PC-9 (cell line): Measurements from ENCODE around the gene GOLGA1. TPM values are rescaled to one million over a fixed set of nuclear protein-coding genes. Genes with fewer than 3 reads are reported as not detected.

Source experiments
- BruUV-seq: library from RNA; stranded (reverse); fragments of 400-500 nt; replicated peaks from 2 replicates; lab custom pipeline; 2021; lab: Mats Ljungman, UMichigan
- CTCF ChIA-PET: fragments of 300-600 bp; sonication (Branson Sonifier 250); formaldehyde crosslinking; loops from one replicate; lab custom pipeline; 2022; ENCODE audit warnings: antibody characterized with exemption; lab: Charles Lee
- POLR2A ChIA-PET: fragments of 300-600 bp; sonication (Branson Sonifier 250); formaldehyde crosslinking; loops from one replicate; lab custom pipeline; 2022; ENCODE audit warnings: antibody characterized with exemption; ENCODE audit not compliant: unreplicated experiment; lab: Charles Lee
- DNase-seq, 2 experiments: peaks; one replicate each; pipeline versions ENCODE4 v3.0.0 to v3.0.0-alpha.2; 2015 to 2022; ENCODE audit warnings: mixed read lengths in 1 of 2
- H2AFZ ChIP-seq: fragments of 200-600 bp; sonication (generic); 2 replicates; pipeline ENCODE4 v1.8.1; 2017; ENCODE audit warnings: antibody characterized with exemption
- H3F3A ChIP-seq: fragments of 200-600 bp; sonication (generic); 2 replicates; pipeline ENCODE4 v1.8.1; 2017; ENCODE audit warnings: antibody characterized with exemption, mild to moderate bottlenecking, low read depth; ENCODE audit not compliant: insufficient read depth
- H3K27ac ChIP-seq: fragments of 200-600 bp; sonication (generic); 2 replicates; pipeline ENCODE4 v1.6.1; 2016; ENCODE audit warnings: mixed run types
- H3K27me3 ChIP-seq: fragments of 200-600 bp; sonication (generic); 2 replicates; pipeline ENCODE4 v1.6.1; 2016; ENCODE audit warnings: low read depth, mixed run types; ENCODE audit not compliant: insufficient read depth
- H3K36me3 ChIP-seq: fragments of 200-600 bp; sonication (generic); 2 replicates; pipeline ENCODE4 v1.6.1; 2016; ENCODE audit warnings: low read depth, mixed run types
- H3K4me1 ChIP-seq: fragments of 200-600 bp; sonication (generic); replicated peaks from 2 replicates; pipeline ENCODE4 v1.6.1; 2016; ENCODE audit warnings: mixed run types; ENCODE audit not compliant: insufficient read depth
- H3K4me2 ChIP-seq: fragments of 200-600 bp; sonication (generic); 2 replicates; pipeline ENCODE4 v1.6.1; 2017; ENCODE audit warnings: mixed run types
- H3K4me3 ChIP-seq: fragments of 200-600 bp; sonication (generic); 2 replicates; pipeline ENCODE4 v1.6.1; 2016; ENCODE audit warnings: mixed run types
- H3K79me2 ChIP-seq: fragments of 200-600 bp; sonication (generic); 2 replicates; pipeline ENCODE4 v1.6.1; 2017; ENCODE audit warnings: low read depth, mixed run types
- H3K9me2 ChIP-seq: fragments of 200-600 bp; sonication (generic); 2 replicates; pipeline ENCODE4 v1.8.1; 2017; ENCODE audit warnings: mild to moderate bottlenecking; ENCODE audit not compliant: insufficient read depth
- H3K9me3 ChIP-seq: fragments of 200-600 bp; sonication (generic); 2 replicates; pipeline ENCODE4 v1.8.1; 2016; ENCODE audit warnings: low read depth; ENCODE audit not compliant: insufficient read depth
- H4K20me1 ChIP-seq: fragments of 200-600 bp; sonication (generic); 2 replicates; pipeline ENCODE4 v1.8.1; 2017; ENCODE audit not compliant: insufficient read depth
- EZH2 ChIP-seq: fragments of 200-600 bp; sonication (generic); IDR thresholded peaks from 2 replicates; pipeline ENCODE4 v1.8.0; 2017; ENCODE audit warnings: antibody characterized with exemption, low read depth
- intact Hi-C: fragments of 100-400 bp; cut with micrococcal nuclease; formaldehyde crosslinking; loops from one replicate; pipeline ENCODE4 v1.10.0; 2022; ENCODE audit not compliant: unreplicated experiment
- total RNA-seq: library from RNA; stranded (reverse); gene quantifications from 2 replicates; pipeline ENCODE4 v1.2.3, GENCODE V29; 2021
- TF ChIP-seq, protein P1 (sequence below): fragments of 200-600 bp; sonication (generic); conservative IDR thresholded peaks from 2 replicates; pipeline ENCODE4 v1.6.1; 2017; ENCODE audit warnings: mixed run types, antibody characterized with exemption, mild to moderate bottlenecking, moderate library complexity

GOLGA1 gene
- total RNA-seq, 1 experiment from 2014 or later, result 23.0 TPM

- no peaks in the 10 kb centered on the region for H3K27me3 ChIP-seq
- POLR2A ChIA-PET, result no interaction called here
- H3K4me3 ChIP-seq, result no peak overlapping the region
- H3K79me2 ChIP-seq, result no peaks in the 10 kb centered on the region
- no peaks in the 10 kb centered on the region for H3K9me2 ChIP-seq
- H2AFZ ChIP-seq, result no peak overlapping the region
- no peaks in the 10 kb centered on the region; the same call in 1 of the 2 replicates for H3K36me3 ChIP-seq
- CTCF ChIA-PET, result no interaction called here
- BruUV-seq, result no TSS peak
- no peaks in the 10 kb centered on the region for H3K4me1 ChIP-seq
- DNase-seq, result no peak
- TF ChIP-seq, protein P1, sequence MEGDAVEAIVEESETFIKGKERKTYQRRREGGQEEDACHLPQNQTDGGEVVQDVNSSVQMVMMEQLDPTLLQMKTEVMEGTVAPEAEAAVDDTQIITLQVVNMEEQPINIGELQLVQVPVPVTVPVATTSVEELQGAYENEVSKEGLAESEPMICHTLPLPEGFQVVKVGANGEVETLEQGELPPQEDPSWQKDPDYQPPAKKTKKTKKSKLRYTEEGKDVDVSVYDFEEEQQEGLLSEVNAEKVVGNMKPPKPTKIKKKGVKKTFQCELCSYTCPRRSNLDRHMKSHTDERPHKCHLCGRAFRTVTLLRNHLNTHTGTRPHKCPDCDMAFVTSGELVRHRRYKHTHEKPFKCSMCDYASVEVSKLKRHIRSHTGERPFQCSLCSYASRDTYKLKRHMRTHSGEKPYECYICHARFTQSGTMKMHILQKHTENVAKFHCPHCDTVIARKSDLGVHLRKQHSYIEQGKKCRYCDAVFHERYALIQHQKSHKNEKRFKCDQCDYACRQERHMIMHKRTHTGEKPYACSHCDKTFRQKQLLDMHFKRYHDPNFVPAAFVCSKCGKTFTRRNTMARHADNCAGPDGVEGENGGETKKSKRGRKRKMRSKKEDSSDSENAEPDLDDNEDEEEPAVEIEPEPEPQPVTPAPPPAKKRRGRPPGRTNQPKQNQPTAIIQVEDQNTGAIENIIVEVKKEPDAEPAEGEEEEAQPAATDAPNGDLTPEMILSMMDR, result no peak
- TF ChIP-seq EZH2, result no peak
- H3K4me2 ChIP-seq, result no peak overlapping the region
- no peaks in the 10 kb centered on the region for H4K20me1 ChIP-seq
- H3F3A ChIP-seq, result 0 out of 2 replicates have a peak, but pooled peaks cover 3% of the 10 kb centered on the region
- H3K9me3 ChIP-seq, result no peaks in the 10 kb centered on the region
- intact Hi-C loops, result no loop called here
- no peak overlapping the region for H3K27ac ChIP-seq
Measured at GRCh38 chr9:124889006-124889405, 51.9 kb downstream of the GOLGA1 start.

DNA sequence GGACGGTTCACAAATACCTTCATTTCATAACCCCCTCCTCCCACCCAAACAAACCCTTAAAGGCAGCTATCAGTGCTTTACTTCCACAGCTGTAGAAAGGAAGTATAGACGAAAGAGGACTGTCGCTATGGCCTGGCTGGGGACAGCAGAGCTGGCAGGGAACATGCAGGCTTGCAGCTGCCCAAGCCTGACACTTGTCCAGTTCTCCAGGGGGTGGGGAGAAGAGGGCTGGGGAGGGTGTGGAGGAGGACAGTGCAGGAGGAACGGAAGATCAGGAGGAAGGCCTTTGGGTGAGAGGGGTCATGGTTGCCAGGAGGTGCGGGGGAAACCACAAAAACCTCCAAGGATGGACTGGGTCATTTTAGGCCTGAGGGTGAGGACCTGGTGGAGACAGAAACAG, 53.1 kb downstream of the GOLGA1 start:
- CTCF ChIA-PET, result interaction anchor here (0.6 kb wide), 1 partner anchor 36 kb away, joined by 6 read pairs; no protein-coding TSS in a partner anchor
- intact Hi-C loops, result no loop called here

DNA sequence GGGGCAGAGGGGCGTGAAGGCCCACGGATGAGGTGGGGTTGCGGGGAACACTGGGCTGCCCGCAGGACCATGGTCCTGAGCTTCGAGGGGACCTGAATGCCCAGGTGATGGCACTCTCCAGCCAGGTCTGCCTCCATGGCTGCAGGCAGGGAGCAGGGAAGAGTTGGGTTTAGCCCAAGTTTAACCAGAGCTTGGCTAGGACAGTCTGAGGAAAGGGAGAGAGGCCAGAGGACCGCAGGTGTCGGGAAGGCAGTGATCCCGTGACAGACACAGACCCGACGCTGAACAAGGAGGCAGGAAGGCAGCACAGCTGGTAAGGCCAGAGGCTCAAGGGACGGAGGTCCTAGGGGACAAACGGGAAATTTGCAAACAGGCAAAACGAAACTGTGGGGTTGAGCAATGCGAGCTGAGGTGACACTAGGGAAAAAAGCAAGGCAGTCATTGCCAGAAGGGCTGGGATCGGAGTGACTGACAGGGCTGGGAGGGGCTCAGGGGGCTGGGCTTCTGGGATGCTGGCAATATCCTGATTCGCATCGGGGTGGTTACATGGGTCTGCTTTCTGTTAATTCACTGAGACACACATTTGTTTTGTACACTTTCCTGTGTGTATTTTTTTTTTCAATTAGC, 53.9 kb downstream of the GOLGA1 start:
- H3K4me3 ChIP-seq, result no peak overlapping the region
- intact Hi-C loops, result no loop called here
- H2AFZ ChIP-seq, result no peak overlapping the region
- H3F3A ChIP-seq, result 0 out of 2 replicates have a peak, but pooled peaks cover 3% of the 10 kb centered on the region
- no peaks in the 10 kb centered on the region for H3K79me2 ChIP-seq
- no peak overlapping the region for H3K4me2 ChIP-seq
- no peaks in the 10 kb centered on the region for H3K9me2 ChIP-seq
- H3K4me1 ChIP-seq, result no peaks in the 10 kb centered on the region
- H3K27me3 ChIP-seq, result no peaks in the 10 kb centered on the region
- no peaks in the 10 kb centered on the region for H3K9me3 ChIP-seq
- no peaks in the 10 kb centered on the region; the same call in 1 of the 2 replicates for H3K36me3 ChIP-seq
- no peak for DNase-seq
- CTCF ChIA-PET, result no interaction called here
- POLR2A ChIA-PET, result no interaction called here
- no TSS peak for BruUV-seq
- TF ChIP-seq, protein P1, result no peak
- no peak for TF ChIP-seq EZH2
- H3K27ac ChIP-seq, result no peak overlapping the region
- no peaks in the 10 kb centered on the region for H4K20me1 ChIP-seq

More for the DNA sequence above, 53.1 kb downstream of the GOLGA1 start:
- POLR2A ChIA-PET, result no interaction called here
- Histone ChIP-seq H3F3A (0 out of 2 replicates have a peak, but pooled peaks cover 3% of the 10 kb centered on the region), H4K20me1 (no peaks in the 10 kb centered on the region), H3K9me3 (no peaks in the 10 kb centered on the region), H3K4me2 (no peak overlapping the region), H3K79me2 (no peaks in the 10 kb centered on the region), H3K4me3 (no peak overlapping the region), H2AFZ (no peak overlapping the region), H3K4me1 (no peaks in the 10 kb centered on the region), H3K9me2 (no peaks in the 10 kb centered on the region), H3K27ac (no peak overlapping the region), H3K27me3 (no peaks in the 10 kb centered on the region), H3K36me3 (no peaks in the 10 kb centered on the region; the same call in 1 of the 2 replicates)
- TF ChIP-seq, protein P1, result no peak
- TF ChIP-seq EZH2, result no peak
- BruUV-seq, result no TSS peak
- no peak for DNase-seq
